ENCODE data around the gene ZPBP. TPM values are rescaled to one million over a fixed set of nuclear protein-coding genes. Genes with fewer than 3 reads are reported as not detected.

Gene ZPBP
- total and polyA plus RNA-seq, 2 donors (not counting 1 experiment from before 2014, with no cell fraction given): not detected

- no peaks in the 10 kb centered on the region for H3K27me3 ChIP-seq (ENCODE audit: control insufficient read depth, insufficient read depth, low read length)
- no peak for DNase-seq (ENCODE audit: low read depth in 2 of 2)
- H3K9ac ChIP-seq (ENCODE audit: insufficient read depth, low read length): no peak overlapping the region
- H2AFZ ChIP-seq (ENCODE audit: low read length): no peak overlapping the region
- no peak overlapping the region for H3K4me2 ChIP-seq (ENCODE audit: extremely low read depth, insufficient read depth, low read length)
- no peaks in the 10 kb centered on the region for H3K36me3 ChIP-seq (ENCODE audit: control insufficient read depth, insufficient read depth, low read length)
- H3K27ac ChIP-seq (ENCODE audit: insufficient read depth, low read length): no peak overlapping the region
- H3K79me2 ChIP-seq (ENCODE audit: control insufficient read depth, insufficient read depth, low read length): no peaks in the 10 kb centered on the region
- no peaks in the 10 kb centered on the region for H3K9me3 ChIP-seq (ENCODE audit: control insufficient read depth, insufficient read depth, low read depth, low read length)
- H4K20me1 ChIP-seq (ENCODE audit: control insufficient read depth, extremely low read depth, insufficient read depth, low read length): no peaks in the 10 kb centered on the region
- TF ChIP-seq CTCF (conservative IDR thresholded peaks at IDR 0.05 in 1 of 2, IDR thresholded peaks at IDR 0.05 in 1 of 2; ENCODE audit: low read depth in 1 of 2, low read length in 2 of 2) (no peak), EZH2 (IDR thresholded peaks at IDR 0.05; ENCODE audit: low read length, missing control alignments) (no peak)
- H3K4me1 ChIP-seq (ENCODE audit: control insufficient read depth, extremely low read depth, insufficient read depth, low read length): no peaks in the 10 kb centered on the region
- no peak overlapping the region for H3K4me3 ChIP-seq (replicated peaks in 1 of 4; ENCODE audit: control extremely low read depth in 1 of 4, insufficient read depth in 1 of 4, low read depth in 3 of 4, low read length in 4 of 4)
These were observed 199.9 kb downstream of the ZPBP start for GRCh38 chr7:49893131-49893530.

DNA sequence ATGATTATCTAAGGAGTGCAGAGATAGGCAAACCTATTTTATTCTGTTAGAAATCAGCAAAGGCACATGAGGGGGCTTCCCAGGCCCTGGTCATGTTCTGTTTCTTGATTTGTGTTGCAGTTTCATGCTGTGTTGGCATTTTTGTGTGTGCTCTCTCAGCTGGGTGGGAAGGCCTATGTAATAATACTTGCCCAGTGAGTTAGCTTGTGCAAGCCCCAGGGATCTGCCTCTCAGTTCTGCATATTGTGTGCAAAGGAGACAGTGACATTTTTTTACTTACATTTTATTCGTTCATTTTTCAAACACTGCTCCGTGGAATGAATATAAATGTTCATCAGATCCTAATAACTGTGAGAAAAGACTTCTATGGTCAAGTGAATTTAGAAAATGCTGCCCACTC lies 200.6 kb downstream of the ZPBP start:
- H3K27ac ChIP-seq (ENCODE audit: insufficient read depth, low read length): no peak overlapping the region
- no peak overlapping the region for H3K9ac ChIP-seq (ENCODE audit: insufficient read depth, low read length)
- TF ChIP-seq EZH2 (IDR thresholded peaks at IDR 0.05; ENCODE audit: low read length, missing control alignments): no peak
- no peak for TF ChIP-seq CTCF (conservative IDR thresholded peaks at IDR 0.05 in 1 of 2, IDR thresholded peaks at IDR 0.05 in 1 of 2; ENCODE audit: low read depth in 1 of 2, low read length in 2 of 2)
- no peak overlapping the region for H2AFZ ChIP-seq (ENCODE audit: low read length)
- H3K9me3 ChIP-seq (ENCODE audit: control insufficient read depth, insufficient read depth, low read depth, low read length): no peaks in the 10 kb centered on the region
- H4K20me1 ChIP-seq (ENCODE audit: control insufficient read depth, extremely low read depth, insufficient read depth, low read length): no peaks in the 10 kb centered on the region
- no peaks in the 10 kb centered on the region for H3K4me1 ChIP-seq (ENCODE audit: control insufficient read depth, extremely low read depth, insufficient read depth, low read length)
- no peak overlapping the region for H3K4me3 ChIP-seq (replicated peaks in 1 of 4; ENCODE audit: control extremely low read depth in 1 of 4, insufficient read depth in 1 of 4, low read depth in 3 of 4, low read length in 4 of 4)
- H3K27me3 ChIP-seq (ENCODE audit: control insufficient read depth, insufficient read depth, low read length): no peaks in the 10 kb centered on the region
- no peak for DNase-seq (ENCODE audit: low read depth in 2 of 2)
- H3K79me2 ChIP-seq (ENCODE audit: control insufficient read depth, insufficient read depth, low read length): no peaks in the 10 kb centered on the region
- H3K4me2 ChIP-seq (ENCODE audit: extremely low read depth, insufficient read depth, low read length): no peak overlapping the region
- no peaks in the 10 kb centered on the region for H3K36me3 ChIP-seq (ENCODE audit: control insufficient read depth, insufficient read depth, low read length)

Other genes with a start within 250 kb of the ZPBP start
- gene IKZF1, start 211.5 kb upstream of the ZPBP start, total RNA-seq: under 0.01 TPM in 1 of 2 replicates, not detected in the other
- 0.01 TPM in 1 of 2 replicates, not detected in the other for gene IKZF1, start 211.5 kb upstream of the ZPBP start, polyA plus RNA-seq